HepG2 (cell line): Measurements from ENCODE around the gene GPS2. TPM values are rescaled to one million over a fixed set of nuclear protein-coding genes. Genes with fewer than 3 reads are reported as not detected.

Source experiments
- CHD4 ChIP-seq: fragments of 200-600 bp; sonication (generic); IDR thresholded peaks from 2 replicates; pipeline ENCODE4 v1.7.0; 2017; ENCODE audit warnings: mild to moderate bottlenecking, low read length, borderline replicate concordance
- DR1 ChIP-seq: sonication (generic); formaldehyde crosslinking; IDR thresholded peaks from 2 replicates; pipeline ENCODE4 v1.8.0; 2021; ENCODE audit warnings: mild to moderate bottlenecking, missing genetic modification reagents, inconsistent platforms
- E2F5 ChIP-seq: sonication (generic); formaldehyde crosslinking; conservative IDR thresholded peaks from 2 replicates; pipeline ENCODE4 v1.4.0; 2020; ENCODE audit warnings: missing genetic modification reagents
- ELF1 ChIP-seq: sonication (generic); formaldehyde crosslinking; IDR thresholded peaks from 2 replicates; pipeline ENCODE4 v1.4.0; 2020; ENCODE audit warnings: missing genetic modification reagents
- ELF4 ChIP-seq: sonication (generic); formaldehyde crosslinking; IDR thresholded peaks from 2 replicates; pipeline ENCODE4 v1.5.0; 2020; ENCODE audit warnings: missing genetic modification reagents, mild to moderate bottlenecking, moderate library complexity, borderline replicate concordance
- FIP1L1 ChIP-seq: fragments of 200-400 bp; formaldehyde crosslinking; IDR thresholded peaks from 2 replicates; pipeline ENCODE4 v1.6.1; 2018; ENCODE audit warnings: low read depth, mild to moderate bottlenecking, low read length, moderate library complexity, borderline replicate concordance; ENCODE audit not compliant: insufficient read depth
- GATA4 ChIP-seq: sonication (generic); IDR thresholded peaks from 2 replicates; pipeline ENCODE4 v1.6.1; 2016; ENCODE audit warnings: antibody characterized with exemption, low read depth, borderline replicate concordance
- KAT7 ChIP-seq: IDR thresholded peaks from 2 replicates; pipeline ENCODE4 v1.6.1; 2018; ENCODE audit warnings: borderline replicate concordance, missing compliant biosample characterization
- KDM2A ChIP-seq: sonication (generic); formaldehyde crosslinking; IDR thresholded peaks from 2 replicates; pipeline ENCODE4 v1.4.0; 2020; ENCODE audit warnings: low read depth, missing genetic modification reagents, borderline replicate concordance
- MEF2D ChIP-seq: sonication (generic); formaldehyde crosslinking; IDR thresholded peaks from 2 replicates; pipeline ENCODE4 v1.5.1; 2020; ENCODE audit warnings: mild to moderate bottlenecking, missing genetic modification reagents
- NR1H2 ChIP-seq: sonication (generic); formaldehyde crosslinking; IDR thresholded peaks from 2 replicates; pipeline ENCODE4 v1.8.1; 2022; ENCODE audit warnings: low read depth, missing genetic modification reagents, borderline replicate concordance
- PITX1 ChIP-seq: sonication (generic); formaldehyde crosslinking; IDR thresholded peaks from 2 replicates; pipeline ENCODE4 v1.5.1; 2020; ENCODE audit warnings: mild to moderate bottlenecking, missing genetic modification reagents
- RAD21 ChIP-seq: fragments of 450-650 bp; formaldehyde crosslinking; IDR thresholded peaks from 2 replicates; pipeline ENCODE4 v1.5.0; 2020; ENCODE audit warnings: mild to moderate bottlenecking
- RFXANK ChIP-seq: IDR thresholded peaks from 2 replicates; pipeline ENCODE4 v1.6.1; 2016
- SNAPC2 ChIP-seq: sonication (generic); formaldehyde crosslinking; IDR thresholded peaks from 2 replicates; pipeline ENCODE4 v1.8.1; 2022; ENCODE audit warnings: mild to moderate bottlenecking, missing genetic modification reagents
- TAF15 ChIP-seq: fragments of 200-400 bp; formaldehyde crosslinking; IDR thresholded peaks from one replicate; pipeline ENCODE4 v1.6.1; 2018; ENCODE audit warnings: mild to moderate bottlenecking, low read depth, low read length; ENCODE audit not compliant: poor library complexity, severe bottlenecking
- XBP1 ChIP-seq: sonication (generic); formaldehyde crosslinking; IDR thresholded peaks from 2 replicates; pipeline ENCODE4 v1.5.0; 2020; ENCODE audit warnings: missing genetic modification reagents
- ZBTB21 ChIP-seq: sonication (generic); formaldehyde crosslinking; IDR thresholded peaks from 2 replicates; pipeline ENCODE4 v1.4.0; 2020; ENCODE audit warnings: missing genetic modification reagents
- ZBTB34 ChIP-seq: sonication (generic); formaldehyde crosslinking; IDR thresholded peaks from 2 replicates; pipeline ENCODE4 v1.8.0; 2022; ENCODE audit warnings: mild to moderate bottlenecking, missing genetic modification reagents
- ZMAT3 ChIP-seq: sonication (generic); formaldehyde crosslinking; conservative IDR thresholded peaks from 2 replicates; pipeline ENCODE4 v1.7.0; 2021; ENCODE audit warnings: missing genetic modification reagents
- ZNF24 ChIP-seq: fragments of 450-650 bp; IDR thresholded peaks from 2 replicates; pipeline ENCODE4 v1.6.1; 2017; ENCODE audit warnings: antibody characterized with exemption, mild to moderate bottlenecking
- ZNF598 ChIP-seq: sonication (generic); formaldehyde crosslinking; IDR thresholded peaks from 2 replicates; pipeline ENCODE4 v1.5.1; 2020; ENCODE audit warnings: mild to moderate bottlenecking, missing genetic modification reagents, borderline replicate concordance
- ZNF720 ChIP-seq: sonication (generic); formaldehyde crosslinking; IDR thresholded peaks from 2 replicates; pipeline ENCODE4 v1.4.0; 2020; ENCODE audit warnings: missing genetic modification reagents
- ZNF749 ChIP-seq: sonication (generic); formaldehyde crosslinking; IDR thresholded peaks from 2 replicates; pipeline ENCODE4 v1.8.0; 2022; ENCODE audit warnings: mild to moderate bottlenecking, missing genetic modification reagents, moderate library complexity, borderline replicate concordance
- ZNF792 ChIP-seq: IDR thresholded peaks from 2 replicates; pipeline ENCODE4 v1.6.1; 2016
- ZSCAN12 ChIP-seq: sonication (generic); formaldehyde crosslinking; IDR thresholded peaks from 2 replicates; pipeline ENCODE4 v1.9.0; 2021; ENCODE audit warnings: mild to moderate bottlenecking, missing genetic modification reagents
- ZSCAN29 ChIP-seq: sonication (generic); formaldehyde crosslinking; conservative IDR thresholded peaks from 2 replicates; pipeline ENCODE4 v1.4.0; 2020; ENCODE audit warnings: mild to moderate bottlenecking, missing genetic modification reagents
- ZSCAN5A ChIP-seq: sonication (generic); formaldehyde crosslinking; IDR thresholded peaks from 2 replicates; pipeline ENCODE4 v1.8.0; 2022; ENCODE audit warnings: mild to moderate bottlenecking, missing genetic modification reagents, borderline replicate concordance
- polyA plus RNA-seq, 8 experiments: library from polyadenylated mRNA; depleted of rRNA in 3 of 8; stranded (reverse) in 7 of 8; unstranded in 1 of 8; fragments of >200 nt; fragmentation: Illumina TruSeq in 4 of 8; extraction: Trizol in 4 of 8; gene quantifications; 2 replicates each; pipeline versions ENCODE4 v1.2.1 to v1.2.3, GENCODE V29; 2011 to 2016; ENCODE audit warnings: low read depth in 4 of 8, missing spikeins in 1 of 8, mixed read lengths in 1 of 8; ENCODE audit not compliant: insufficient read depth in 1 of 8
- total RNA-seq, 5 experiments: library from RNA; depleted of rRNA; stranded (reverse); fragments of >200 nt; fragmentation: Illumina TruSeq; extraction: Trizol; gene quantifications; 2 replicates each; pipeline ENCODE4 v1.2.3, GENCODE V29; 2016; ENCODE audit warnings: low read depth in 1 of 5

GPS2 gene
- total and polyA plus RNA-seq, 2 of the 13 experiments (the other 11 are each of a cell fraction or from before 2014, with no cell fraction given), result 58.0 to 59.4 TPM

- peak; percentile 52; the same call in 1 of the 2 replicates for TF ChIP-seq ZNF749 (CRISPR knock-in tag)
- no peak for TF ChIP-seq NR1H2 (CRISPR knock-in tag)
- TF ChIP-seq ZMAT3, result no peak
- TF ChIP-seq RAD21 (CRISPR knock-in tag), result peak; percentile 35; the same call in 1 of the 2 replicates
- no peak for TF ChIP-seq ZNF720
- no peak for TF ChIP-seq GATA4
- TF ChIP-seq KDM2A, result peak; percentile 100
- TF ChIP-seq KAT7, result peak; percentile 95; the same call in 1 of the 2 replicates
- no peak for TF ChIP-seq FIP1L1
- peak; percentile 99 for TF ChIP-seq ELF1 (CRISPR knock-in tag)
- TF ChIP-seq PITX1, result no peak
- 0 out of 2 replicates have a peak, but pooled peaks have one; percentile 47 for TF ChIP-seq ZBTB34
- TF ChIP-seq ZNF792 (CRISPR knock-in tag), result peak; percentile 61; the same call in 1 of the 2 replicates
- TF ChIP-seq ELF4 (CRISPR knock-in tag), result no peak
- TF ChIP-seq CHD4, result no peak
- TF ChIP-seq XBP1 (CRISPR knock-in tag), result no peak
- peak; percentile 52; the same call in 1 of the 2 replicates for TF ChIP-seq ZSCAN29
- TF ChIP-seq MEF2D (CRISPR knock-in tag), result no peak
- peak; percentile 73; the same call in 1 of the 2 replicates for TF ChIP-seq ZSCAN12 (CRISPR knock-in tag)
- no peak for TF ChIP-seq RFXANK
- TF ChIP-seq ZSCAN5A, result 0 out of 2 replicates have a peak, but pooled peaks have one; percentile 46
- peak; percentile 66 for TF ChIP-seq SNAPC2 (CRISPR knock-in tag)
- TF ChIP-seq E2F5 (CRISPR knock-in tag), result peak; percentile 69
- TF ChIP-seq DR1 (CRISPR knock-in tag), result peak; percentile 54; the same call in 1 of the 2 replicates
- TF ChIP-seq ZNF24, result no peak
- peak; percentile 75; the same call in 1 of the 2 replicates for TF ChIP-seq ZNF598
- no peak for TF ChIP-seq TAF15
- TF ChIP-seq ZBTB21 (CRISPR knock-in tag), result peak; percentile 33; the same call in 1 of the 2 replicates
Observed at GRCh38 chr17:7314719-7315569, at the start of gene GPS2 (continued).
